Right kidney (tissue), 9 donors: ENCODE measurements around the gene EMID1.

Experiments
- DNase-seq: peaks from one replicate; pipeline ENCODE4 v3.0.0-alpha.2; 2016
- long read RNA-seq, 8 donors: transcript quantifications; one replicate each; lab custom pipeline, GENCODE V29; 2026

Gene EMID1
- long read RNA-seq, donor 1, transcript EMID1-203 (15 exons, 2,118 nt), result minor isoform, 7 of 31 reads
- long read RNA-seq, donor 1, transcript EMID1-201 (15 exons, 2,173 nt), result major isoform, 19 of 31 reads
- long read RNA-seq, donor 1, partial matches to known transcripts, result 0 of 31 reads
- long read RNA-seq, donor 1, other reads (novel, unspliced or antisense), result 5 of 31 reads
- long read RNA-seq, donor 2, transcript EMID1-201 (15 exons, 2,173 nt), result major isoform, 16 of 17 reads
- long read RNA-seq, donor 2, partial matches to known transcripts, result 0 of 17 reads
- long read RNA-seq, donor 2, other reads (novel, unspliced or antisense), result 0 of 17 reads
- long read RNA-seq, donor 3, transcript EMID1-201 (15 exons, 2,173 nt), result major isoform, 6 of 6 reads
- long read RNA-seq, donor 3, partial matches to known transcripts, result 0 of 6 reads
- long read RNA-seq, donor 3, other reads (novel, unspliced or antisense), result 0 of 6 reads
- long read RNA-seq, donor 4, transcript EMID1-201 (15 exons, 2,173 nt), result major isoform, 13 of 55 reads
- long read RNA-seq, donor 4, transcript EMID1-203 (15 exons, 2,118 nt), result minor isoform, 5 of 55 reads
- long read RNA-seq, donor 4, partial matches to known transcripts, result 37 of 55 reads
- long read RNA-seq, donor 4, other reads (novel, unspliced or antisense), result 0 of 55 reads
- long read RNA-seq, donor 5, transcript EMID1-201 (15 exons, 2,173 nt), result major isoform, 32 of 40 reads
- long read RNA-seq, donor 5, transcript EMID1-203 (15 exons, 2,118 nt), result minor isoform, 8 of 40 reads
- long read RNA-seq, donor 5, partial matches to known transcripts, result 0 of 40 reads
- long read RNA-seq, donor 5, other reads (novel, unspliced or antisense), result 0 of 40 reads
- long read RNA-seq, donor 6, transcript EMID1-201 (15 exons, 2,173 nt), result major isoform, 13 of 17 reads
- long read RNA-seq, donor 6, partial matches to known transcripts, result 0 of 17 reads
- long read RNA-seq, donor 6, other reads (novel, unspliced or antisense), result 0 of 17 reads
- long read RNA-seq, donor 7, transcript EMID1-201 (15 exons, 2,173 nt), result major isoform, 20 of 74 reads
- long read RNA-seq, donor 7, transcript EMID1-203 (15 exons, 2,118 nt), result minor isoform, 9 of 74 reads
- long read RNA-seq, donor 7, partial matches to known transcripts, result 36 of 74 reads
- long read RNA-seq, donor 7, other reads (novel, unspliced or antisense), result 8 of 74 reads
- long read RNA-seq, donor 8, transcript EMID1-201 (15 exons, 2,173 nt), result major isoform, 16 of 39 reads
- long read RNA-seq, donor 8, partial matches to known transcripts, result 19 of 39 reads
- long read RNA-seq, donor 8, other reads (novel, unspliced or antisense), result 0 of 39 reads

DNA sequence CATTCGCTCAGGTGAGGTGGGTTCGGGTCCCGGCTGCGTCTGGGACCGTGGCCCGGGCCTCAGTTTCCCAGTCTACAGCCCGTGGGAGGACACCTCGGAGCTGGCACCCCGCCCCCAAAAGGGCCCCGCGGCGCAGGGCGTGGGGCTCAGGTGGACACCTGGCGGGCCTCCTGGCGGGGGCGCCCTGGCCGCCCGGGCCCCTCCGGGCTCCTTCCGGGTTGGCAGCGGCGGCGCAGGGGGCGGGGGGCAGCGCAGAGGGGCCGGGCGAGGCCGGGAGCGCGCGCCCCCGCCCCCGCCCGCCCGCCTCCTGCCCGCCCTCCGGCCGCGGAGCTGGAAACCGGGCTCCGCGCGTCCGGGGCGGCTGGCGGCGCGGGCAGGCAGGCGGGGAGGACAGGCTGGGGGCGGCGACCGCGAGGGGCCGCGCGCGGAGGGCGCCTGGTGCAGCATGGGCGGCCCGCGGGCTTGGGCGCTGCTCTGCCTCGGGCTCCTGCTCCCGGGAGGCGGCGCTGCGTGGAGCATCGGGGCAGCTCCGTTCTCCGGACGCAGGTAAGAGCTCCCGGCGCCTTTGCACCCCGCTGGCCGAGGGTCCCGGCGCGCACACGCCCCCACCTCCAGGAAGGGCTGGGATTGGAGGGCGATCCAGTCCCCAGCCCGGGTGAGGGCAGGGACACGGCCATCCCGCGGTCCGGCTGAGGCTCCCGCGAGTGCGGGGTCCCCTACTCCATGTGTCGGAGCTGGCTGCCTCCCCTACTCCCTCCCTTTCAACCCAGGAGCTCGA is at the start of gene EMID1:
EMID1 (plus strand) TSS at position 303 of the 778 bp plus-strand sequence; CDS start at position 446, 143 bp downstream.
- DNase-seq, result peak; percentile 83

DNA sequence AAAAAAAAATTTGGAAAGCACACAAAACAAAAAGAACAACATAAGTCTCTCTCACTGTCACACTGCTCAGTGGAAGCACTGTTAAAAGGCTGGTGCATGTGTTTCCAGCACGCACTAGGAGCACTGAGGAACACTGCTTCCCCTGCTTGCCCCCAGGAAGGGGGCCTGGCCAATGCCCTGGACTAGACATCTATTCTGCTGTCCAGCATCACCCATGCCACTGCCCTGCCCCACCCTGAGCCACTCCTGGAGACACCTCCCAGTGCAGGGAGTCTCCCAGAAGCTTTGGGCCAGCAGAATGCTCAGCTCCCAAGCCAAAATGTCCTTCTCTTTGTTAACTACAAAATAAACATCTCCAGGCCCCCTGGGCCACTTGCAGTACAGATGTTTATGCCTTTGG is 49.7 kb upstream of the EMID1 start:
- no peak for DNase-seq

DNA sequence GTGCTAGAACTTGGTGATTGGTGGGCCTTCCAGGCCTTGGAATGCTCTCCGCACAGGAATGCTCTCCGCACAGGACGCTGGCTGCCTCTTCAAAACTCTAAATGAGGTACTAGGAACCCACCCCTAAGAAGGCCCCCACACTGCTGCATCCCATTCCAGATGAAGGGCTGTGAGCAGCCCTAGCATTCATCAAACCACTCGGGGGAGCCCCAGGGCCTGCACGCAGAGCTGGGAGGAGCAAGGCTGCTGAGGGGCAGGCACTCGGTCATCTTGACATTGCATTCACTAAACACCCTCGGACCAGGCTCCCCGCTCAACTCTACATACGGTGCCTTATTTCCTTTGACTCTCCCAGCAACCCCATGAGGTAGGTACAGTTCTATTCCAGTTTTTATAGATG is 49.2 kb upstream of the EMID1 start:
- DNase-seq, result no peak

DNA sequence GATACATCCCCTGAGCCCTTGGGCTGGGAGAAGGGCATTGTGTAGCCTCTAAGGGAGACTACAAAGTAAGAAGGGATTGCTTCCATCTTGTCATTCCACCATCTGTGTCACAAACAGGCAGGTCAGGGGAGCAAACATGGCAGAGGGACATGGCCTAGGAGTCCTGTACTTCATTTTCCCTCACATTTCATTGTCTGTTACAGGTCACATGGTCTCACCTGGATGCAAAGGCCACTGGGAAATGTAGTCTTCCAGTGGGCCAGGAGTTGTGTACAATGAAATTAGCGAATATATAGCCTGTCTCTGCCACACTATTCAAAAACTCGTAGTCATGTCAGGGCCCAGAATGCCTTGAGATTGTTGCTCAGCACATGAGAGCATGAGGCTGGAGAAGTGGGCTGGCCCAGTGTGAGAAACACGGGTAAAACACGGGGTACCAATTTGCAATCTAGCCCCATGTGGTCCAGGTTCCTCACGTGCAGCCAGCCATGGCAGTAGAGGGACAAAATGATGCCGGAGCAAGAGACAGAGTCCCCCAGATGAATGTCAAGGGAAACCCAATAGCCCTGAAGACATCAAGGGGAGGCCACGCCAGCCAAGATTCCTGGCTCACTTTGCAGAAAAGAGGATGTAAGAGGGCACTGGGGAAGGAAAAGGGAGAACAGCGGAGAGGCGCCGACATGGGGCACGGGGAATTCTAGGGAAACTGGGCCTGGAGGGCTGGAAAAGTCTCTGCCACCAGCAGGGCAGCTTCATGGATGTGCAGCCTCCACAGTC is 47.7 kb upstream of the EMID1 start:
- no peak for DNase-seq

DNA sequence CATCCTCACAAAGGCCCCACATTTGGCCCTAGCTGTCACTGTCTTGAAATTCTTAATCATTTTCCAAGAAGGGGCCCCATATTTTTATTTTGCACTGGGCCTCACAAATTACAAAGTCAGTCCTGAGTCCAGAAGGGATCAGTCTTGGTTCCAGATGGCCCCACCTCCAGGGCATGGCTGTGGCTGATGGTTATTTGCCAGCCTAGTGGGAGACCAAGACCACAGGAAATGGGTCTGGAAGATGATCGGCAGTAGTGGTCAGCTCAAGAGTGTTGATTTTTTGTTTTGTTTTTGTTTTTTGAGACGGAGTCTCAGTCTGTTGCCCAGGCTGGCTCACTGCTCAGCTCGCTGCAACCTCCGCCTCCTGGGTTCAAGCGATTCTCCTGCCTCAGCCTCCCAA is 47.1 kb upstream of the EMID1 start:
- no peak for DNase-seq

DNA sequence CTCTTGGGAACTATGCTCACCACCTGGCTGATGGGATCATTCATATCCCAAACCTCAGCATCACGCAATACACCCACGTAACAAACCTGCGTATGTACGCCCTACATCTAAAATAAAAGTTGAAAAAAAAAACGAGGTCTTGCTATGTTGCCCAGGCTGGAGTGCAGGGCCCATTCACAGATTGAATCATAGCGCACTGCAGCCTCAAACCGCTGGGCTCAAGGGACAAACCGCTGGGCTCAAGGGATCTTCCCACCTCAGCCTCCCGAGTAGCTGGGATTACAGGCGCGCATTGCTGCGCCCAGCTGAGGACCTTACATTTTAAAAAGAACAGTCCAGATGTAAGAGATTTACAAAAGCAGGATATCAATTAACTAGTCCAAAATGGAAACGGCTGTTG is 41.9 kb upstream of the EMID1 start:
- no peak for DNase-seq

DNA sequence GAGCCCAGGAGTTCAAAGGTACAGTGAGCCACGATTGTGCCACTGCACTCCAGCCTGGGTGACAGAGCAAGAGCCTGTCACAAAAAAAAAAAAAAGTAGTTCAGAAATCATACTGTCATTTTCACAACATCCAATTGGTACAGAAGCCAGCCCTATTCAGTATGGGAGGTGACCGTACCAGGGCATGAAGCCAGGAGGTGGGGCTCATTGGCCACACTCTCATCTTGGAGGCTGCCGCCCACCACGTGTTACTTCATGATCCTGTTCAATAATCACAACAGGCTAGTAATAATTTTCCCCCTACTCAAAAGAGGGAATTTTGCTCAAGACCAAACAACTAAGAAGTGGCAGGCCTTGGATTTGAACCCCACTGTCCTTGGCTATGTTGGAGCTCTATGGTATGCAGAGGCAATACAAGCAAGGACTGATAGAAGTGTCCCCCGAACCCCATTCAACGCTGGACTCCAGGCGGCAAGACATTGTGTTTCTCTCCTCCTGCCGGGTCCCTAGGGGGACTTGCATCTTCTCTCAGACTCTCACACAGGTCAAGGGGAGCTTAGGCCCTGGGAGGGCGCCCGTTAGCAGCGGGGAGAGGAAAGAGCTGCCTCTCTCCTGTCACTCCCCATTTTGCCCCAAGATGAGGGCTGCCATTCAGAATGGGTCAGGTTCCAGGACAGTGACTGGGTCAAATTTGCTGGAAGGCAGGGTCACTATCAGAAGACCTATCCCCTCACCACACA is 40.2 kb upstream of the EMID1 start:
- DNase-seq, result no peak

DNA sequence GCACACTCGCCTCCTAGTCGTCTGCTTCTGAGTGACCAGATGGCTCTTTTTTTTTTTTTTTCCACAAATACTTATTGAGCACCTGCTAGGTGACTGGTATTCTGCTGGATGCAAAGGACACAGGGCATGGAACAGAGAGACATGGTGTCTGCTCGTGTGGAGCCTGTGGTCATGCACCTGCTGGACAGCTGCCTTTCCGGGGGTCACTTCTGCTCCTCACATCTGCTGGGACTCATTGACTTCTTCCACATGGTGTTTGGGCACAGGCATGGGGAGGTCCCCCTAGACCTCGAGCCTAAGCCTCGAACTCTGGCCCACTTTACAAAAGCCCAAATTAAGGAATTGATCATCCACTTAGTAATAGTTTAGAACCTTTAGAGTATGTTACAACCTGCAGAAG is 39.5 kb upstream of the EMID1 start:
- DNase-seq, result no peak

DNA sequence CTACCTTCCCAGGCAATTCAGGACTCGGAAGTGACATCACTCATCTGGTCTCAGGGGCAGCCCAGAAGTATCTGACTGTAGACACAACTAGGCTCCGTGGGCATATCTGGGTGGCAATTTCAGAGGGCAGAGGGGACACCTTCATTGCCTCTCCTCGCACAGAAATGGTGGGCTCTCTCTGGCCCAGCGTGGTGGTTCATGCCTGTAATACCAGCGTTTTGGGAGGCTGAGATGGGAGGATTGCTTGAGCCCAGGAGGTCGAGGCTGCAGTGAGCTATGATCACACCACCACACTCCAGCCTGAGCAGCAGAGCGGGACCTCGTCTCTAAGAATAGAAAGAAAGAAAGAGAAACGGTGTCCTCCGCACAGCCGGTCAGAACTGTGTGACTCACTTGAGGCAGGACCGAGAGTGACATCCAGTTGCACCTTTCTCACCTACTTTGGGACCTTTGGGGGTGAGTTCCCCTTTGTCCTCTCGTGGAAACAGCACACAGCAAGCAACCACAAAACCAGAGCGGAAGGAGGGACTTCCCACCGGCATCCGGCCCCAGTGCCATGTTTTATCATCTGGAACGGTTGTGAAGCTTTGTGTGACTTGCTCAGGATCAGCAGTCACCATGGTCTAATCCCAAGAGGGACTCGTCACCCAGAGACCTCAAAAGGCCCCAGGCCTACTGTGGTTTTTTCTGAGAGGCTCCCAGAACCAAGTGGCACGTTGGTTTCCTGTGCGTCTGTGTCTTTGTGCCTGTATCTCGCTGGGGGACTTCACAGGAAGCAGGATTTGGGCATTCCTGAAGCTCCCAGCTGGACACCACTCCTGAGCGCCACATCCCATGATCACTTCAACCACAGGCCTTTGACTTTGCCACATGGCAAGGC is 38.4 kb upstream of the EMID1 start:
- no peak for DNase-seq

DNA sequence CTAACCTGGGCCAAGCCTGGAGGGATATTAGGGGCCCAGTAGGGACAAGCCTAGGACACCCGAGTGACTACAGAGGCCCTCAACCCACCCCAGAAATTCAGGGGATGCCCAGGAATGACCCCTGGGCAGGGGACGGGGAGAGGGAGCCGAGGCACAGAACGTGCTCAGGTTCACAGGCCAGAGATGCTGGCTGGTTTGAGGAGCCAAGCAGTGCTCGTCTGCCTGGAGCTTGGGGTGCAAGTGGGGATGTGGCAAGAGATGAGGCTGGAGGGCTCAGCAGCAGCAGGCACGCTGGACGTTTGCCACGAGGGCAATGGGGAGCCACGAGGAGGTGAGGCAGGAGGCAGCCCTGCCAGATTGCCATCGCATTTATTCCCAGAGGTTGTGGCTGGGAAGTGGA is 34.0 kb upstream of the EMID1 start:
- DNase-seq, result no peak

DNA sequence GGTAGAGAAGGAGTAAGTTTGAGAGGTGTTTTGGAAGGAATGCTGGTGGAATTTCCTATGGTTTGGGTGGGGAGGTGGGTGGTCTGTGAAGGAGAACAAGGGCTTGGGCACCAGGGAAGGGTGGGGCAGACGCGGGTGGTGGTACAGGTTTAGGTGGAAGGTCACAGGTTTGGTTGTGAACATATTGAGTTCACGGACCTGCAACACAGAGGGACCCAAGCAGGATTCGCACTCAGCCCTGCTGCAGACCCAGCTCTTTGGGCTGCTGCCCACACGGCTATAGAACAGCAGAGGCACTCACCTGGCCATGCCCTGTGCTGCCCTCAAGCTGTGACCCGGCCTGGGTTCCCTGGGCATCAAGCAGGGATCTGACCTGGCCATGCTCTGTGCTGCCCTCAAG is 33.5 kb upstream of the EMID1 start:
- no peak for DNase-seq

DNA sequence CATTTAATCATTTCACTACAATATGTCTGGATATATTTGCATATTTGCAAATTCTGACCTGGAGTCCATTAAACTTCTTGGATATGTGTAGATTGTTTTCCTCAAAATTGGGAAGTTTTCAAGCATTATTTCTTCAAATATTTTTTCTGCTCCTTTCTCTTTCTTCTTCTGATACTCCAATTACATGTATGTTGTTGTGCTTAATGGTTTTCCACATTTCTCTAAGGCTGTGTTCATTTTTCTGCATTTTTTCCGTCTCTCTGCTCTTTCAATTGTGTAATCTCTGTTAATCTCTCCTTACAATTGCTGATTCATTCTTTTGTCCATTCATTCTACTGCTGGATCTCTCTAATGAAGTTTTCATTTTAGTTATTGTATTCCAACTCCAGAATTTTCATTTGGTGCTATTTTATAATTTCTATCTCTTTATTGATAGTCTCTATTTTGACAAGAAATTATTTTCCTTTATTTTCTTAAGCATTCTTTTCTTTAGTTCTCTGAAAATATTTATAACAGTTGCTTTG is 30.3 kb upstream of the EMID1 start:
- no peak for DNase-seq

DNA sequence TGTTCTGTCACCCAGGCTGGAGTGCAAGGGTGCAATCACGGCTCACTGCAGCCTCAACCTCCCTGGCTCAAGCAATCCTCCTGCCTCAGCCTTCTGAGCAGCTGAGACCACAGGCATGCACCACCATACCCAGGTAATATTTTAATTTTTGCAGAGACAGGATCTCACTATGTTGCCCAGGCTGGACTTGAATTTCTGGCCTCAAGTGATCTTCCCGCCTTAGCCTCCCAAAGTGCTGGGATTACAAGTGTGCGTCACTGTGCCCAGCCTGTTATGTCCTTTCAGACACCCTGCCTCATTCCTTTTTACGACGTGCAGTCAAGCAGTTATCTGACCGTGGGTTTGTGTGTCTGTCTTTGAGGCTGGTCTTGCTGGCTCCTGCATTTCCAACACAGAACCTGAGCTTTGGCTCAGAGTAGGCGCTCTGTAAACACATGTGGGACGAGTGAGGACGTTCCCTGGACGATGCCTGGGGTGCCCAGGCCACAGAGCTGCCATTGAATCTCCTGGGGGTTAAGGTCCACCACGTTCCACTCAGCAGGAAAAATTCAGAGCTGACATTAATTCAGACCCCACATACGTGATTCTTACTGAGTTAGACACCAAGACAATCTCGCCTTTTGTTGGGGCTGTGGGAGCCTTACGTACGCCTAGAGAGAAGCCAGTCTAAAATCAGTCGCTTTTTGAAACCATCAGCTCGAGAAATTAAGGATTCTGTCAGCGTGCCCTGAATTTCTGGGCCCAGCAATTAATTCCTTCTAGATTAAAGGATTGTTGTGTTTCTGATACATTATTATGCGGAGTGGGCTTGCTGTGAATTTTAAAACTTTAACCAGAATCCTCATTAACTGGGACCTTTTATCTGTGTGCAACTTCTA is 21.5 kb upstream of the EMID1 start:
- no peak for DNase-seq

DNA sequence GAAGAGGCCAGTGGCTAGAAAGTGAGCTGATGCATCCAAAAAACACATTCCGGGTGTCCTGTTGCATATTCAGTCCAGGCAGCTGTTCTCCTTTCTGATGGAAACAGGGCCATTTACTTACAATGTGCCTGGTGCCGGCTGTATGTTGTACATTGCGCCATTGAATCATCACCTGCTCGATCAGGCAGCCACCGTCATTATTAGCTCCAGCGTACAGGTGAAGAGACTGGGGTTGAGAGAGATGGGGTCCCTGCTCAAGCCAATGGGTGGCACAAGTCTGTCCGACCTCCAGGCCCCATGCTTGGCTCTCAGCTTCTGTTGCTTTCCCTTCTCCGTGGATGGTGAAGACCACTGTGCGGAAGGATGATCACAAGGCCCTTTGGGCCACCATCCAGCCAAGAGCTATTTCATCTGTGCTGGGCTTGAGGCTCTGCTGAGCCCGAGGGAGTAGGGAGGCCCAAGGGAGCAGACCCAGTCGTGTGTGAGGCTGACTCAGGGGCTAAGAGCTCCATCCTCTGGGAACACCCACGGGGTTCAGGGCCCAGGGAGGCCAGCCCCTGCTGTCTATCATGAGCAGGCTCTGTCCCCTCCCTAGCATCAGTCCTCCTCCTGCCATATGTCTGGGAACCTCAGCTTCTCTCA is 20.7 kb upstream of the EMID1 start:
- DNase-seq, result no peak

DNA sequence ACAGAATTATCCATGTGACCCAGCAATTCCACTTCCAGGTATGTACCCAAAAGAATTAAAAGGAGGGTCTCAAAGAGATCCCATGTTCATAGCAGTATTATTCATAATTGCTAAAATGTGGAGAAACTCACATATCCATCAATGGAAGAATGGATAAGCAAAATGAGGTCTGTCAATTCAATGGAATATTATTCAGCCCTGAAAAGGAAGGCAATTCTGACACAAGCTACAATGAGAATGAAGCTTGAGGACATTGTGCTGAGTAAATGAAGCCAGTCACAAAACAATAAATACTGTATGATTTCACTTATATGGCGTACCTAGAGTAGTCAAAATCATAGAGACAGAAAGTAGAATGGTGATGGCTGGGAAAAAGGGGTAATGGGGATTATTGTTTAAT is 19.4 kb upstream of the EMID1 start:
- no peak for DNase-seq

DNA sequence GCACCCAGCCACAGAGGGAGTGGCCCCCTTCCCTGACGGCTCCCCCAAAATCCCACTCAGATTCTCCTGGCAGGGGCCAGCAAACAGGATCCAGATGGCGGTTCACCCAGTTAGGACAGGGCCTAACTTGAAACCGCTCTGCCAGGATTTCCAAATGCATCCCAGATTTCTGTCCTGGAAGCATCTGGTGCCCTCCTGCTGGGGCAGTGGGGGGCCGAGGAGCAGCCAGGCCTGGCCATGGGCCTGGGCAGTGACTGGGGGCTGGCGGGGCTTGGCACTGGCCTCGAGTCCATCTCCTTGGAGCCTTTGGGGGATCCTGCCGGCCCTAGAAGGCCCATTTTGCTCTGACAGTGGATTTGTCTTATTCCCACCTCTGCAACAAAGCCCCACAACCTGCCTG is 17.9 kb upstream of the EMID1 start:
- DNase-seq, result no peak

DNA sequence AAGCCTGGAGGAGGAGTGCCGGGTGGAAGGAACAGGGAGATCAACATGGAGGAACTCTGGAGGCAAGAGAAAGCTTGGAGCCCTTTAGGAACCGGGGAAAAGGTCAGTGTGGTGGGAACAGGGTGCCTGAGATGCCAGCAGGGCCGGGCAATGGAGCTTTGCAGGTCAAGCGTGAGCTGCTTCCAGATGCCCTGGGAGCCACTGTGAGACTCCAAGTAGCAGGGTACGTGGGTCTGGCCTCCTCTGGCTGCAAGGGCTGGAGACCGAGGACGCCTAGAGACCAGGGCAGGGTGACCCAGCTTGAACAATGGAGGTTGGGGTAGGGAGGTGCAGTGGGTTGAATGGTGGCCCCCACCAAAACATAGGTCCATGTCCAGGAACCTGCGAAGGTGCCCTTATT is 15.6 kb upstream of the EMID1 start:
- no peak for DNase-seq
